ENCODE data around the gene RAP1A. TPM values are rescaled to one million over a fixed set of nuclear protein-coding genes. Genes with fewer than 3 reads are reported as not detected.

RAP1A gene
- polyA plus RNA-seq, 1 of the 3 experiments (the other 2 are of a cell fraction) = 17.7 TPM

DNA sequence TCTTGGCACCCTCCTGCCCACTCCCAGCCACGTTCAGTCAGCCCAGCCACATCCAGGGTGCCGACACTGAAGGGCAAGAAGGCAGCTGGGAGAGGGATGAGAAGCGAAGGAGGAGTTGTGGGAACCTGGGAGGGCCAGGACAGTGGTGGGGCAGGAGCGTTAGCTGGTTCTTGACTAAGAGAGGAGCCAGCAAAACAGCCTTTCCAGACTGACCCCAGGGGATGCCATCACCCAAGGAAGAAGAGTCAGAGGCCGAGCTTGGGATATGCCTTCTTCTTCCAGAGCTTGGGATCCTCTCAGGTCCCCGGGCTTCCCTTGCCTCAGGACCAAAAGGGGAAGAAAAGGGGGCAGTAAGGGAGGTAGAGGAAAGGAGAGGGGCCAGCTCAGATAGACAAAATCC, 112.4 kb downstream of the RAP1A start:
- Histone ChIP-seq H3F3A (replicated peaks; ENCODE audit: insufficient read depth) (no peaks in the 10 kb centered on the region), H4K20me1 (ENCODE audit: insufficient read depth) (no peaks in the 10 kb centered on the region), H3K4me1 (ENCODE audit: control insufficient read depth in 1 of 2, insufficient read depth in 2 of 2, low read depth in 1 of 2, low read length in 1 of 2) (peaks cover 0 to 3% of the 10 kb centered on the region in 2 experiments; a peak in 3 of 4 replicates), H3K9ac (no peak overlapping the region), H3K79me2 (ENCODE audit: insufficient read depth) (no peaks in the 10 kb centered on the region), H3K27ac (ENCODE audit: low read depth in 2 of 2, low read length in 1 of 2) (no peak overlapping the region), H3K36me3 (replicated peaks in 1 of 2; ENCODE audit: control insufficient read depth in 1 of 2, insufficient read depth in 2 of 2, low read length in 1 of 2) (no peaks in the 10 kb centered on the region), H3K9me2 (no peaks in the 10 kb centered on the region), H3K9me3 (no peaks in the 10 kb centered on the region), H3K27me3 (ENCODE audit: insufficient read depth) (no peaks in the 10 kb centered on the region), H3K4me3 (ENCODE audit: low read depth in 2 of 2, low read length in 1 of 2) (no peak overlapping the region), H3K4me2 (no peak overlapping the region), H2AFZ (ENCODE audit: low read depth) (no peak overlapping the region)
- ChIA-PET POLR2A (interaction anchor here (0.8 kb wide), 1 partner anchor 14 kb away, joined by 3 read pairs; no protein-coding TSS in a partner anchor), CTCF (interaction anchor here (0.6 to 1.6 kb wide), 3 partner anchors 24 to 37 kb away, joined by 3 to 4 read pairs (median 3); no protein-coding TSS in a partner anchor)
- WGBS (ENCODE audit: low lambda C conversion rate) = 71% methylated on average over 6 of the region's 6 CpGs
- TF ChIP-seq EZH2phosphoT487 (IDR thresholded peaks at IDR 0.05; ENCODE audit: borderline replicate concordance, low read depth) = no peak
- no peak for TF ChIP-seq FOXM1 (IDR thresholded peaks at IDR 0.05; ENCODE audit: low read depth)
- no peak for TF ChIP-seq TAF1 (IDR thresholded peaks at IDR 0.05; ENCODE audit: borderline replicate concordance, low read depth, low read length)
- TF ChIP-seq GABPA (IDR thresholded peaks at IDR 0.05; ENCODE audit: low read depth) = no peak
- TF ChIP-seq TCF12 (IDR thresholded peaks at IDR 0.05) = no peak
- TF ChIP-seq RFX5 (IDR thresholded peaks at IDR 0.05; ENCODE audit: low read length) = no peak
- TF ChIP-seq, protein P1, sequence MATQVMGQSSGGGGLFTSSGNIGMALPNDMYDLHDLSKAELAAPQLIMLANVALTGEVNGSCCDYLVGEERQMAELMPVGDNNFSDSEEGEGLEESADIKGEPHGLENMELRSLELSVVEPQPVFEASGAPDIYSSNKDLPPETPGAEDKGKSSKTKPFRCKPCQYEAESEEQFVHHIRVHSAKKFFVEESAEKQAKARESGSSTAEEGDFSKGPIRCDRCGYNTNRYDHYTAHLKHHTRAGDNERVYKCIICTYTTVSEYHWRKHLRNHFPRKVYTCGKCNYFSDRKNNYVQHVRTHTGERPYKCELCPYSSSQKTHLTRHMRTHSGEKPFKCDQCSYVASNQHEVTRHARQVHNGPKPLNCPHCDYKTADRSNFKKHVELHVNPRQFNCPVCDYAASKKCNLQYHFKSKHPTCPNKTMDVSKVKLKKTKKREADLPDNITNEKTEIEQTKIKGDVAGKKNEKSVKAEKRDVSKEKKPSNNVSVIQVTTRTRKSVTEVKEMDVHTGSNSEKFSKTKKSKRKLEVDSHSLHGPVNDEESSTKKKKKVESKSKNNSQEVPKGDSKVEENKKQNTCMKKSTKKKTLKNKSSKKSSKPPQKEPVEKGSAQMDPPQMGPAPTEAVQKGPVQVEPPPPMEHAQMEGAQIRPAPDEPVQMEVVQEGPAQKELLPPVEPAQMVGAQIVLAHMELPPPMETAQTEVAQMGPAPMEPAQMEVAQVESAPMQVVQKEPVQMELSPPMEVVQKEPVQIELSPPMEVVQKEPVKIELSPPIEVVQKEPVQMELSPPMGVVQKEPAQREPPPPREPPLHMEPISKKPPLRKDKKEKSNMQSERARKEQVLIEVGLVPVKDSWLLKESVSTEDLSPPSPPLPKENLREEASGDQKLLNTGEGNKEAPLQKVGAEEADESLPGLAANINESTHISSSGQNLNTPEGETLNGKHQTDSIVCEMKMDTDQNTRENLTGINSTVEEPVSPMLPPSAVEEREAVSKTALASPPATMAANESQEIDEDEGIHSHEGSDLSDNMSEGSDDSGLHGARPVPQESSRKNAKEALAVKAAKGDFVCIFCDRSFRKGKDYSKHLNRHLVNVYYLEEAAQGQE (IDR thresholded peaks at IDR 0.05; ENCODE audit: low read depth, low read length) = no peak
- no peak for TF ChIP-seq CHD2 (IDR thresholded peaks at IDR 0.05; ENCODE audit: low read length, partially characterized antibody)
- TF ChIP-seq, protein P2, sequence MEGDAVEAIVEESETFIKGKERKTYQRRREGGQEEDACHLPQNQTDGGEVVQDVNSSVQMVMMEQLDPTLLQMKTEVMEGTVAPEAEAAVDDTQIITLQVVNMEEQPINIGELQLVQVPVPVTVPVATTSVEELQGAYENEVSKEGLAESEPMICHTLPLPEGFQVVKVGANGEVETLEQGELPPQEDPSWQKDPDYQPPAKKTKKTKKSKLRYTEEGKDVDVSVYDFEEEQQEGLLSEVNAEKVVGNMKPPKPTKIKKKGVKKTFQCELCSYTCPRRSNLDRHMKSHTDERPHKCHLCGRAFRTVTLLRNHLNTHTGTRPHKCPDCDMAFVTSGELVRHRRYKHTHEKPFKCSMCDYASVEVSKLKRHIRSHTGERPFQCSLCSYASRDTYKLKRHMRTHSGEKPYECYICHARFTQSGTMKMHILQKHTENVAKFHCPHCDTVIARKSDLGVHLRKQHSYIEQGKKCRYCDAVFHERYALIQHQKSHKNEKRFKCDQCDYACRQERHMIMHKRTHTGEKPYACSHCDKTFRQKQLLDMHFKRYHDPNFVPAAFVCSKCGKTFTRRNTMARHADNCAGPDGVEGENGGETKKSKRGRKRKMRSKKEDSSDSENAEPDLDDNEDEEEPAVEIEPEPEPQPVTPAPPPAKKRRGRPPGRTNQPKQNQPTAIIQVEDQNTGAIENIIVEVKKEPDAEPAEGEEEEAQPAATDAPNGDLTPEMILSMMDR (IDR thresholded peaks at IDR 0.05) = no peak
- no peak for TF ChIP-seq NFIC (IDR thresholded peaks at IDR 0.05; ENCODE audit: borderline replicate concordance)
- TF ChIP-seq FOXJ3 (CRISPR knock-in tag; IDR thresholded peaks at IDR 0.05) = no peak
- no peak for TF ChIP-seq TEAD4 (IDR thresholded peaks at IDR 0.05; ENCODE audit: borderline replicate concordance, insufficient read depth)
- no peak for TF ChIP-seq NRF1 (IDR thresholded peaks at IDR 0.05; ENCODE audit: low read depth, low read length)
- TF ChIP-seq RCOR1 (IDR thresholded peaks at IDR 0.05; ENCODE audit: low read length) = no peak
- no peak for TF ChIP-seq EP300 (IDR thresholded peaks at IDR 0.05; ENCODE audit: borderline replicate concordance in 1 of 2, low read depth in 1 of 2, low read length in 1 of 2)
- TF ChIP-seq YY1 (IDR thresholded peaks at IDR 0.05; ENCODE audit: low read depth) = no peak
- TF ChIP-seq GATA2 (CRISPR knock-in tag; IDR thresholded peaks at IDR 0.05) = no peak
- no peak for TF ChIP-seq SMC3 (IDR thresholded peaks at IDR 0.05; ENCODE audit: low read depth, low read length)
- TF ChIP-seq, protein P3, sequence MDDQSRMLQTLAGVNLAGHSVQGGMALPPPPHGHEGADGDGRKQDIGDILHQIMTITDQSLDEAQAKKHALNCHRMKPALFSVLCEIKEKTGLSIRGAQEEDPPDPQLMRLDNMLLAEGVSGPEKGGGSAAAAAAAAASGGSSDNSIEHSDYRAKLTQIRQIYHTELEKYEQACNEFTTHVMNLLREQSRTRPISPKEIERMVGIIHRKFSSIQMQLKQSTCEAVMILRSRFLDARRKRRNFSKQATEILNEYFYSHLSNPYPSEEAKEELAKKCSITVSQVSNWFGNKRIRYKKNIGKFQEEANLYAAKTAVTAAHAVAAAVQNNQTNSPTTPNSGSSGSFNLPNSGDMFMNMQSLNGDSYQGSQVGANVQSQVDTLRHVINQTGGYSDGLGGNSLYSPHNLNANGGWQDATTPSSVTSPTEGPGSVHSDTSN (IDR thresholded peaks at IDR 0.05) = no peak
- TF ChIP-seq ELF1 (IDR thresholded peaks at IDR 0.05) = no peak
- DNase-seq = no peak
